HG02610 (cell line): Measurements from ENCODE around the gene HSDL2.
"Not testable (repeated sequence)": the region's sequence is repeated elsewhere in the genome, so short reads cannot be mapped to it uniquely, and the experiment has no call there.

Source experiments
- ATAC-seq: cut with Tn5 transposase; IDR thresholded peaks from one replicate; pipeline ENCODE4 v1.9.1; 2021; ENCODE audit warnings: mild to moderate bottlenecking, moderate library complexity; ENCODE audit not compliant: unreplicated experiment

The HSDL2 gene

GRCh38 chr9:112393146-112393545 lies 13.2 kb downstream of the HSDL2 start:
- ATAC-seq: not testable (repeated sequence)

GRCh38 chr9:112396416-112396815 lies 16.5 kb downstream of the HSDL2 start:
- no peak for ATAC-seq

- ATAC-seq: no peak
Observed at GRCh38 chr9:112396872-112397271, 17.0 kb downstream of the HSDL2 start.

- no peak for ATAC-seq
Observed at GRCh38 chr9:112401175-112401815, 21.4 kb downstream of the HSDL2 start.

- ATAC-seq: no peak
Observed at GRCh38 chr9:112403614-112404201, 23.8 kb downstream of the HSDL2 start.

- ATAC-seq: no peak
Observed at GRCh38 chr9:112404508-112404932, 24.6 kb downstream of the HSDL2 start.

- ATAC-seq: no peak
Observed at GRCh38 chr9:112408275-112408674, 28.4 kb downstream of the HSDL2 start.

GRCh38 chr9:112408819-112409218 lies 28.9 kb downstream of the HSDL2 start:
- ATAC-seq: no peak

- ATAC-seq: no peak
Observed at GRCh38 chr9:112409758-112410157, 29.9 kb downstream of the HSDL2 start.

GRCh38 chr9:112411626-112412027 lies 31.7 kb downstream of the HSDL2 start:
- no peak for ATAC-seq

- not testable (repeated sequence) for ATAC-seq
Observed at GRCh38 chr9:112413728-112414127, 33.8 kb downstream of the HSDL2 start.

- ATAC-seq: no peak
Observed at GRCh38 chr9:112420208-112420607, 40.3 kb downstream of the HSDL2 start.

GRCh38 chr9:112421771-112422222 lies 41.9 kb downstream of the HSDL2 start:
- ATAC-seq: no peak

- ATAC-seq: no peak
Observed at GRCh38 chr9:112422417-112423148, 42.7 kb downstream of the HSDL2 start.

GRCh38 chr9:112430006-112430522 lies 50.2 kb downstream of the HSDL2 start:
- ATAC-seq: no peak

GRCh38 chr9:112433499-112434392 lies 53.8 kb downstream of the HSDL2 start:
- no peak for ATAC-seq

GRCh38 chr9:112434487-112434886 lies 54.6 kb downstream of the HSDL2 start:
- no peak for ATAC-seq

- ATAC-seq: no peak
Observed at GRCh38 chr9:112437406-112437805, 57.5 kb downstream of the HSDL2 start.

GRCh38 chr9:112439171-112439570 lies 59.3 kb downstream of the HSDL2 start:
- ATAC-seq: no peak

- no peak for ATAC-seq
Observed at GRCh38 chr9:112439825-112440224, 59.9 kb downstream of the HSDL2 start.

GRCh38 chr9:112443200-112443599 lies 63.3 kb downstream of the HSDL2 start:
- no peak for ATAC-seq
